SHP77 treated with DMSO at 0.1 percent for 48 hours (cell line): ENCODE results near the gene DSCAM.

Experiments used
- DNase-seq: peaks from one replicate; lab custom pipeline; 2025; lab: John Stamatoyannopoulos, UW

Gene DSCAM

DNA sequence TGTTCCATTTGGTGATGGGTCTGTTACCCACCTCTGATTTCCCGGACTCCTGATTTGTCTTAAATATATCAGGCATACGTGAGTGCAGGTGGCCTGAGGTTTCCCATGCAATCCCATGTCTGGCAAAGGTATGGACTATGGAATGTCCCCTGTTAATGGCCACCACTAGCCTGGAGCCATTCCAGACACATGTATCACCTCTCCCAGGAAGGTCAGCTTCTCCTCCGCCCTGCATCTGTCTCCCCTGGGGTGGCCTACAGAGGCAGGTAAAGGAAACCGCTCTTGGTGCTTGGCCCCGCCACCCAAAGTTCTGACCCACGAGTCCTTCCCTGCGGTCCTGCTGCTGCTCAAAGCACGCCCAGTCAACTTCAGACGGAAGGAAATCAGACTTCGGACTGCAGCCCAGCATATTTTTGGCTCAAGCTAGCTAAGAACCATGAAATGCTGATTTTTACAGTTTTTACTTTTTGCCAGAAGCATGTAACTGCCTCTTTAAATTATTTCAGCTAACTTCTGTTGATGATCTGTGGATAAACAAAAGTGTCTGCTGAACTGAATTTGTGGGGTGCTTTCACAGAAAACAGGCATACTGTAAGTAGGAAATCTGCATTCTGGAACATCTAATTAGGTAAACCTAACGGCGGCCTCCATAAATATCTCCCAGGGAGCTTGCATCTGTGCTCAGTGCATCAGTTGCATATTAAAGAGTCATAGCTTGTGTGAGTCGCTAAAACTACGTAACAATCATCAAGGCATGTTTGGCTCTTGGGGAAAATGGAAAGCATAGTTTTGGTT, 873.8 kb downstream of the DSCAM start:
- DNase-seq, result no peak

DNA sequence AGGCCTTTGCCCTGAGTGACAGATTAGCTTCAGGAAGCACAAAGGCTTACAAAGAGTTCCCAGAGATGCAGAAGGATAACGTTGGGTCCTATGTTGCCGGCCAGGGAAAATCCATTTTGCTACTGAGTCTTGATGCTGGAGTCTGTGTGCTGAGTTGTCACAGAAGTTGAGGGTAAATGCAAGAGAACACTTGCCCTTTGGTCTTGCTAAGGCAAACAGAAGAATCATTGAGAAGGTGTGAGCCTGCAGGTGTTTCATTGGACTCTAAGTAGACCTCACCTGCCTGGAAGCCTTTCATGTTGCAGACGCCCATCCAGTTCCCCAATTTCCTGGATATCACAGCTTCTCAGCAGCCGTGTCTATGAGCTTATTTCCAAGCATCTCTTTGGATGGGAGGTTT, 874.5 kb downstream of the DSCAM start:
- no peak for DNase-seq

DNA sequence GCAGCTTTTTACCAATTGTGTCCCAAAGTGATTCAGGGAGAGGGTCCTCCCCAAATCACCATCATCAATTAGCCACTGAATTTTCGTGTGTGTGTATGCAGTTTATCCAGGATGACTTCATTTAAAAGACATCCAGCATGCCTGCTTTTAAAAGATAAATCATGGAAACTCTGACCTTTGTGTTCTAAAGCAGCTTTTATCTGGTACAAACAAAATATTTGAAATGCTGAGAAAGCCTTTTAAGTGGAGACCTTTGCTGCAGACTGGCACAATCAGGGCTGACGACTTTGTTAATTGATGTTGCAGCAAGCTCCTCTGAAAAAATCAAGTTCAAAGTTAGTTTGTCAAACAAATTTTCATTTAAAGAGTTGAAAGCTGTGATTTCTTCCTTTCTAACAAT, 875.0 kb downstream of the DSCAM start:
- no peak for DNase-seq

DNA sequence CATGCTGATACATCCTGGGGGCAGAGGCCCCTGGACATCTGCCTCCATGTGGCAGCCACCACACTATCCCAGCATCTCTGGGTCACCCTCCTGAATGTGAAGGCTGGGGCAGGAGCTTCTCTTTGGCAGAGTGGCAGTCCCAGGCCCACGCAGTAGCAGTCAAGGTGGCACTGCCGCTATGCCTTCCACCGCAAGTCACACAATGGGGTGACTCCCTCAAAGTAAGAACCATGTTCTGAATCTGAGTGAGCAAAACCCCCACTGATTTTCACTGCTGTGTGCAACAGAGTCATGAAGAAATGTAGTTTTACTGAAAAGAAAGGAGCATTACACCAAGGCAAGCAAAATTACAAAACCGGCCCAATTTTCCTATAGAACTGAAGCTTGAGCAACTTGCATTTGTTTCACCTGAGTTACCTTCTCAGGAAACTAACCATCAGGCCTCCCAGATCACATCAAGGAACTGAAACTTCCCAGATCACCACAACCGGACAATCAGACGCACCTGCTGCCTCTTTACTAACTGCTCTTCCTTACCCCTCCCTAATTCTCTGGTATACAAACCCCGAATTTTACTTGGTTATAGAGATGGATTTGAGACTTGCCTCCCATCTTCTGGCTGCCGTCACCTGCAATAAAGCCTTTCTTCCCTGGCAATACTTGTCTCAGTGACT, 877.1 kb downstream of the DSCAM start:
- no peak for DNase-seq

DNA sequence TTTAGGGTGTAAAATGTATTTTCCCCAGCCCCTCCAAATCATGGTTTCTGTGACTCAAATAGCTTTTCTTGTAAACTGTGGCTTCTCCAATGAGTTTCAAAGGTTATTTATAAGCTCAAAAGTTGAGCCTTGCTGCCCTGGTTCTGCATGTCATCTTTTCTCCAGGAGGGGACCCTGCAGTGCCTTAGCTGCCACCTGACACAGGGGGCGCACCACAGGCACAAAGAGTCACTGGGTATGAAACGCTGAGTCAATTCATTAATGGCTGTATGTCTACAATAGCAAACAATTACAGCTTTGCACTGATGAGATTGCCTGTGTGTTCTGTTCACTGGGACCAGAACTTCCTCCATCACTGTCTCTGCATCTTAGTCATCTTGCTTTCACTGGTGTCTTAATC, 878.9 kb downstream of the DSCAM start:
- no peak for DNase-seq

DNA sequence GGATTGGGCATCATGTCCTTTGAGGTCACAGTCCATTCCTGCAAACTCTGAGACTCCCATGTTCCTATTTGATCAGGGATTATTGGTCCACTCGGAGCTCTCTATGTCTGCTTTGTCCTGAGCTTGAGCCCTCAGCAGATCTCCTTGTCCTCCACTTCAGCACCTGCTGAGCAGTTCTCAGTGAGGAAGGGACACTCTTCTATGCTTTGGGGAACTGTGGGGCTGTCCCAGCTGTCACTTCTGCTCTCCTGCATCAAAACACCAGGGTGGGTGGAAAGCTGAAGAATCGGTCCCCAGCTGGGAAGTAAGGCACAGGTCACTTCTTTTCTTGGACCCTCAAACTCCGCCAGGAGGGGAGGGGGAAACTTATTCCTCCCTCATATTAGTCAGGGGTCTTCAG, 880.2 kb downstream of the DSCAM start:
- DNase-seq, result no peak

DNA sequence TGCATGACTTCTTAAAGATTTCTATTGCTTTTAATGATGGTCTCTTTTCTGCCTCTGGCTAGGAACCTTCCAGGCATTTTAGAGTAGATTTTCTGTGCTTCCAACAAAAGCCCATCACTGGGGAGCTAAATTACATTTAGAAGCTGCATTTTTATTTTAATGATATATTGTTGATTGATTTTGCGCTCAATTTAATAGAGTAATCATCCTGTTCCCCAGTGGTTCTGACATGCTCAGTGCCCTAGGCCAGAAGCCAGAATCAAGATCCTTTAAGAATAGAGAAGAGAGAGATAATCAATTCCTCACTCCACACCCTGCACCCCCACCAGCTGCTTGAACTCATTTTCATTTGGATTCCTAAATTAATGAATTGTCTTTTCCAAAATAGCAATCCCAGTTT, 881.9 kb downstream of the DSCAM start:
- DNase-seq, result no peak

DNA sequence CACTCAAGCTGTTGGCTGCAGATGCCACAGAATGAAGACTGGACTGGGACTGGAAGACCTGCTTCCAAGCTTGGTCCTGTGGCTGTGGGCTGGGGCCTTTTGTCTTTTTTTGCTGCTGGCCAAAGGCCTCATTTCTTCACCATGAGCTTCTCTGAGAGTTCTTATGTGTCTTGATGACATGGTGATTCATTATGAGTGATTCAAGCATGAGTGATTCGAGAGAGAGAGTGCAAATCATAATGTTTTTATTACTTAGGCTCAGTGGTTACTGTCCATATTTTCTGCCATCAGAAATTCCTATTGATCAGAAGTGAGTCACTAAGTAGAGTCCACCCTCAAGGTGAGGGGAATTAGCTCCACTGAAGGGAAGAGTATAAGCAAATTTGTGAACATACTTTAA, 885.7 kb downstream of the DSCAM start:
- DNase-seq, result no peak
